NK-92 treated with Interleukin-12 subunit alpha and Interleukin-12 subunit beta, amount 100 ng/mL, for 24 hours (cell line): ENCODE results near the gene PDZRN4.

Source experiments
- DNase-seq: peaks from one replicate; lab custom pipeline; 2025; lab: John Stamatoyannopoulos, UW

Gene PDZRN4

DNA sequence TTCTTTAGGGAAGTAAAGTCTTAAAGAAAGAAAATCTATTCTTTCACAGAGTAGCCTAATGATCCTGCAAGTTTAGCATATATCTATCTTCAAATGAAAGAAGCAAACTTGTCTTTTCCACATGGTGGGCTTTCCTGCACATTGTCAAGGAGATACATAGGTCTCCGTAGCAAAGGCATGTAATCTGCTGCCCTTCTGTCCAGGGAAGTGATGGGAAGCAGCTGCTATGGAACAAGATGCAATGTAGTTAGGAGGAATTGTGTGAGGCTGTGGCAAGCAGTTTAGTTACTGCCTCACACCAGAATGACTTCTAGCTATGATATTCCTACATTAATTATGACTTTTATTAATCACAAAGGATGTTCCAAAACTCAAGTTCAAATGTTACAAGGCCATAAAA is 174.4 kb downstream of the PDZRN4 start:
- no peak for DNase-seq

DNA sequence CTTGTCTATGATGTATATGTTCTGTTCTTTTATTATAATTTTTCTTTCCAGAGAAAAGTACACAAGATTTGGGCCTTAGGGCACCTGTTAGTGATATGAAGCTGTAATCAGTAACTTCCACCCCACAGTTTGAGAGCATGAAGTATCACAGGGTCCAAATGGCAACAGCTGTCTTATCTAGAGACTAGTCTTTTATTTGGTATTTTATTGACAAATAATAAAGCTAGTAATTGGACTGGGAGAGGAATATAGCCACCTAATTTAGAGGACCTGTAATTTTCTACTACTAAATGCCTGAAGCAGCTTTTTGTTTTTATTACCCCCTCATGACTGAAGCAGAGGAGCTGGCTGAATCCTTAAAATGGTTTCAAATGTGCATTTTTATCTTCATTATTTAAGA is 174.8 kb downstream of the PDZRN4 start:
- no peak for DNase-seq

GRCh38 chr12:41364211-41364610 is 176.1 kb downstream of the PDZRN4 start:
- DNase-seq: no peak

- DNase-seq: no peak
These were observed 177.6 kb downstream of the PDZRN4 start for GRCh38 chr12:41365653-41366171.

DNA sequence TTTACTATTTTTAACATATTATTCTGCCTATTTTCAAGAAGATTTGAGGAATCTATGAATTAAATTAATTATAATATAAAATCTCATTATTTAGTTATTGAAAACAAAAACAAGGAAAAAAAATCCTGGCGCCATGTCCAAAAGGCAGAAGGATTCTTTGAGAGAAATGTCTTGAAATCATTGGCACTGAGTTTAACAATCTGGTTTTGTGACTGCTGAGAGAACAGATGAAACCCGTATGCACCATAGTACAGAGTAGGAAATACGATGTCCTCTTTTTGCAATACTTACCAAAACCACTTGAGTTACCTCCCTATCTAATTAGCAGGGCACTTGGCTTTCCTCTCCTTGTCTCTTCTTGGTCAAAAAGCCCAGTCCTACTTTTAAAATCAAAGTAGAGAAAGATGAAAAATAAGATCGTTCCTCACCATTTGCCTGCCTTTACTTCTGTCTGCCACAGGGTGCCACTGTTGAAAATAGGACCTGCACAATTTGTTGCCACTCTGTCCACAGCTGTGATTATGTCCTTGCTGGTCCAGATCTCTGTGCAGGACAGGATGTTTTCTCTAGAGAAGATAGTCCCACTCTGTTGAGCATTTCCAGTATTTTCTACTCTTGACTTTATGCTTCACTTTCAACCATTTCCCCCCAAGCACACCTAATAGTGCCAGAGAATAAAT is 179.7 kb downstream of the PDZRN4 start:
- no peak for DNase-seq

GRCh38 chr12:41380878-41381277 is 192.8 kb downstream of the PDZRN4 start:
- DNase-seq: no peak

GRCh38 chr12:41402801-41403200 is 214.7 kb downstream of the PDZRN4 start:
- DNase-seq: no peak

- DNase-seq: no peak
These were observed 219.2 kb downstream of the PDZRN4 start for GRCh38 chr12:41407232-41407799.

- no peak for DNase-seq
These were observed 221.5 kb downstream of the PDZRN4 start for GRCh38 chr12:41409628-41410027.

- DNase-seq: no peak
These were observed 230.5 kb downstream of the PDZRN4 start for GRCh38 chr12:41418586-41418985.

GRCh38 chr12:41419131-41419893 is 231.2 kb downstream of the PDZRN4 start:
- DNase-seq: no peak

GRCh38 chr12:41424651-41425050 is 236.5 kb downstream of the PDZRN4 start:
- no peak for DNase-seq

DNA sequence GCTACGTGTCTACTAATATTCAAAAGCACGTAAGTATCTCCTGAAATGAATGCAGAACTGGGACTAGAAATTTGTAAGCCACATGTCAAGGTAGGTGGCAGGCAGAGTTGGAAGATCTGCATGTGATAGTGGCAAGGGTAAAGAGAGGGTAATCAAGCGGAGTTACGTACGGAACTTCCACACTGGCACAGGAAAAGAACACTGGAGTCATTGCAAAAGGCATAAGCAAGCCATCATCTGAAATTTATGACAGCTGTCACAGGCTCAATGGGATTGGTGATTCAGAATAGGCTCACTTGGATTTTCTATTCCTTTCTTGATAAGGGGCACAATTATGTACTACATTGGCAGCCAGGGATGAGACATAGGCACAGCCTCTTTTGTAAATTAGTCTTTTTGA is 245.3 kb downstream of the PDZRN4 start:
- no peak for DNase-seq

DNA sequence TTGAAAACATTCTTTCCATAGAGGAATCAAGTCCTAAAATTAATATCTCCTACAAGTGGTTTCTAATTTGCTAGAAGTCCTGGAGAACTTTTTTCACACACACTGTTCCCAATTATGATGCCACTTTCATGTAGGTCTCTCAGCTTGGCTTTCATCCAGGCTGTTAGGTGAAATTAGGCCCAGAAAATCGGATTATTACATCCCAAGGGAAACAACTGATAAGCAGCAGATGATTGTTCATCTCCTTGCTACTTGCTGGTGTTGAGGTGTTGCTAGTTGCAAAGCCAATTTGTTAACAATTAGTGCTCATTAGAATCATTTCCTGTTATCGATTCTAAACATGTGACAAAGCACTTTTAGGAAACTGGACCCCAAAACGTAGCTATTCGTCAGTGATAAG is 248.0 kb downstream of the PDZRN4 start:
- no peak for DNase-seq

DNA sequence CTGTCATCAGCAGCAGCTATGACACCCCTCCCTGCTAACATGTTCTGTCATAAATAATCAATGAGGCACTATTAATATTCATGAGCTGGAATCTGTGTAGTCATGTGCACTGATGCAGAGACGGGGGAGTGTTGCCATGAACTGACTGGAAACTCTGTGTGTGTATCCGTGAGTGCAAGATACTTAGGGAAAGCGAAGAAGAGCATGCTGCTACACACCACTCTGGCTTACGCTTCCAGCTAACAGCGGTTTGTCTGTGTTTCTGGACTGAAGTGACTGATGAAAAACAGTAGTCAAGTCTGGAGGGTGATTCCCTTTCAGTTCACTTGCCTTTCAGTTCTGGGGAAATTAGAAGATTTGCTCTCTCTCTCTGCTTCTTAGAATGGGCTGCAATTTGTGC is 249.4 kb downstream of the PDZRN4 start:
- DNase-seq: no peak

- DNase-seq: no peak
These were observed 250.9 kb downstream of the PDZRN4 start for GRCh38 chr12:41438854-41439541.

DNA sequence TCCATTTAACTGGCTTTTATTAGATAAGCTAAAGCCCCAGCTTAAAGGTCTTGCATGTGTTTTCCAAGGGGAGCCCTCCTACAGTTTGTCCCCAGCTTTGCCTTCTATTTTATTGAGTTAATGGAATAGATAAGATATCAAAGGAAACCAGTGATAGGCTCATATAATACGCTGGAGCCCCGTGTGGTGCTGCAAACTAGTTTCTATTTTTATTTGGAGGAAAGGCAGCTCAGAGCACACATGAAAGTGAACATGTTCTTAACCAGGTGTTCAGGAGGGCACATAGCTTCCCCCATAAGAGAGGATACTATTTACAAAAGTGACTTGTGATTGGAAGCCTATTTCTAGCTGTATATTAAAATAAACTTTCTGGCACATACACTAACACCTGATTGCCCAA is 251.7 kb downstream of the PDZRN4 start:
- no peak for DNase-seq

GRCh38 chr12:41441180-41441579 is 253.1 kb downstream of the PDZRN4 start:
- no peak for DNase-seq

- DNase-seq: no peak
These were observed 254.8 kb downstream of the PDZRN4 start for GRCh38 chr12:41442896-41443295.

GRCh38 chr12:41443690-41444089 is 255.6 kb downstream of the PDZRN4 start:
- DNase-seq: no peak

GRCh38 chr12:41452838-41453407 is 264.8 kb downstream of the PDZRN4 start:
- DNase-seq: no peak

DNA sequence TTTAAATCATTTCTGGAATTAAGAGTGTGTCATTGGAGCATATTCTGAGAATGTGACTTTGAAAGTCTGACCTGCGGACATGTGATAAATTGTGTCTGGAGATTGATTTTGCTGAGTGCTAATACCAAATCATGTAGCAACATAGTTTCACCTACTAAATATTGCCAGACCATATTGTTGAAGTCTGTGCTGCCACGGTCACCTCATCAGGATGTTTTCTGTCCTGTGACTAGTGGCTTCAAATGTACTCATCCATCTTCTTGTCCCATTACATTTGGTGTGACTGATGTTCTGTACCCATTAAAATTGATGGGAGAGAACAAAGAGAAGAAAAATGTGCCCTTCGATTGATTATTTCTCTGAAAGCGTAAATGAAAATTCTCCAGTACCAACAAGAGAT is 265.3 kb downstream of the PDZRN4 start:
- DNase-seq: no peak
